NCI-H1436 (cell line): ENCODE measurements around the gene NSG1.

ENCODE experiments used
- DNase-seq: peaks from one replicate; lab custom pipeline; 2025; lab: John Stamatoyannopoulos, UW

Gene NSG1

DNA sequence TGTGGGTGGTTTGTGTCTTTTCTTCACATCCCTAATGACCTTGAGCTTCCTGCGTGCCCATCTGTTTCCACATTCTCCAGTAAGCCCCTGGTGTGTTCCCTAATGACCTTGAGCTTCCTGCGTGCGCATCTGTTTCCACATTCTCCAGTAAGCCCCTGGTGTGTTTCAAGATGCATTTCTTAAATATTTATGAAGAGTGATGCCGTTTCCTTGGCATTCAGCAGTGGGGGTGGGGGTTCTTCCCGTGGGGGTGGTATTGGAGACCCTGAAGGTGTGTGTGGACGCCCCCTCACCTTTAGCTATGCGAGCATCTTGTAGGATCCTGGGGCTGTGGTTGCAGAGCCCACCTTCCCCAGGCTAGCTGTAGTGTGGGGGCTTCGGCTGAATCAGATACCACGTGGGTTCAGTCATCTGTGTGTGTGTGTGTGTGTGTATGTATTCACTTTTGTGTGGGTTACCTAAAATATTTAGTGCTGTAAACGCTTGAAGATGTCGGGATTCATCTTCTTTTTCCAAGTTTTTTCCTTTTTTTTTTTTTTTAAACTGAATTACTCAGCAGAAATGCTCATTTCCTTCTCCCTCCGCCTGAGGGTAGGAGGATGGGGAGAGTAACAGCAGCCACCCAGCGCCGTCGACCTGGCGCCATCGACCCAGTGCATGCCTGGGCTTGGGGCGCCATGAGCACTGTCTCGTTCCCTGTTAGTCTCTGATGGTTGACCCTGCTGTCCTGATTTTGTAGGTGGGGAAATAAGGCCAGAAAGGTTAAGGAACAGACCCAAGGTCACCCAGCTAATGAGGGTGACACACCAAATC is 9.9 kb downstream of the NSG1 start:
- DNase-seq, result no peak

DNA sequence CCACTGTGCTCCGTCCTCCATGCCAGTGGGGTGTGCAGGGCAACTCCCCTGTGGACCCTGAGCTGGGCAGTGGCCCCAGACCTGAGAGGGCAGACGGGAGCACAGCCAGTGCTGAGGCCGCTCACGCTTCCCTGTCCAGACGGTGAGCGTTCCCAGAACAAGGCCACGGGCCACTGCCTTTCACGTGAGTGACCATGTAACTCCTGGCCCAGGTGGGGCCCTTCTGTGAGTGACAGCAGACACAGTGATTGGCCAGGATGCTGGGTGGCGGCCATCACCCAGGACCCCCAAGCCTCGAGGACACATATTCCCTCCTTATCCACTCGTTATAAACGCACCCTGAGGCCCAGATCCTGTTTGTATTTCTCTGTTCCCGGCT is 10.5 kb downstream of the NSG1 start:
- no peak for DNase-seq

DNA sequence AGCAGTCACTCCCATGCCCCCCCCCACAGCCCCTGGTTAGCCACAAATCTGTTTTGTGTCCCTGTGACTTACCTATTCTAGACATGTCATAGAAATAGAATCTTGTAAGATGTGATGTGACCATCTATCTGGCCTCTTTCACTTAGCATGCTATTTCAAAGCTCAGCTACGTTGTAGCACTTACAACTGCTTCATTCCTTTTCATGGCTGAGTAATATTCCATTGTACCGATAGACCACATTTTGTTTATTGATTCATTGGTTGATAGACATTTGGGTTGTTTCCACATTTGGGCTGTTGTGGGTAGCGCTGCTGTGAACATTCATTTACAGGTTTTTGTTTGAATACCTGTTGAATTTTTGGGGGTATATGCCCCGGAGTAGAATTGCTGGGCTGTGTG is 11.5 kb downstream of the NSG1 start:
- no peak for DNase-seq

DNA sequence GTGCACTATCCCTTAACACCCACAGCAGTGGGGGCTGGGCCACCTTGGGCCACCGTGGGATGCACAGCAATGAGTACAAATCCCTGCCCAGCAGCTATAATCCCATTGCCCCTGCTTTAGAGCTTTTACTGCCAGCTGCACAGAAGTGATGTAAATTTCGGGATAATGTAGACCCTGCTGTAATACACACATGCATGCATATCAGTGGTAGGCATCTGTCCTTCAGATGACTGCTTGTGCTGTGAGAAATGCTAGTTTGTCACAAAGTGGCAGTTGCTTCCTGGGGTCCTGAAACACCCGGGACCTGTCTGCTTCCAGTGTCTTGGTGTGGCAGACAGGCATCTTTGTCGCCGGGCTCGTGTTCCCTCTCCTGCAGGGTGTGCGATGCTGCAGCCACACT is 14.1 kb downstream of the NSG1 start:
- no peak for DNase-seq

DNA sequence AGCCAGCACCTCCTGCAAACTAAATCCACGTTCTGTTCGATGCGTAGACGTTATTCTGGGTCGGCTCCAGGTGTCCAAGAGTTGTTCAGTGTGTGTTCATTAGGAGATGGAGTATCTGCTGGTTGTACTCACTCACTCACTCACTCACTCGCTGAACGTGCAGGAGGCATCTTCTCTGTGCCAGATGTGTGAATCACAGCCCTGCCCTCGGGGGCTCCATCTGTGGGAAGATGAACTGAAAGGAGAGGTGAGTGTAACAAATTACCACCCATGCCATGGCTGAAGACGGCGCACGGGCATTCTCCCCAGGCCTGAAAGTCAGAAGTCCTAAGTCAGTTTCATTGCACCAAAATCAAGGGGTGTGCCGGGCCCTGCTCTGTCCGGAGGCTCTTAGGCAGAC is 16.1 kb downstream of the NSG1 start:
- DNase-seq, result no peak

DNA sequence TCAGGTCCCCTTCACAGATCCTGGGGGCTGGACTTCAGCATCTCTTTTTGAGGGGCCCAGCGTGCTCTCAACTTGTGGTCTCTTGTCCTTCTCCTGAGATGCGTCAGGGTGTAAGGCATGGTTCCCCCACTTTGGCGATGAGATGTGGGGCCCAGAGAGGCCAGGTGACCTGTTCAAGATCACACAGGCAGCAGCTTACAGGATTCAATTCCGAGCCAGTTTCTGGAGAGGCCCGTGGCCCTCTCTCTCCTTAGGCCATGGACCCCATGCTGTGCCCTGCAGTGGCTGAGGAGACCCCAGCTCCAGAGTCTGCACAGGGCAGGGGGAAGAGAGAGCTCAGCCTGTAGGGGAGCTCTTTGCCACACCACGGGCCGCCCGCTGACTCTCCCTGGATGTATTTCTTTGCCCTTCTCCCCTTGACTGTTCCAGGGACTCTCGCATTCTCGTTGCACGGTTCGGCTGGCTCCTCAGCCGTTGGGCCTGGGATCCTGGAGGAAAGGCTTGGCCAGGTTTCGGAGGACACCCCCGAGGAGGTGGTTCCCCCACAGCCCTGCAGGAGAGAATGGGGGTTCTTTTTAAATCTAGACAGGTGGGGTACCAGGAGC is 18.6 kb downstream of the NSG1 start:
- DNase-seq, result no peak

DNA sequence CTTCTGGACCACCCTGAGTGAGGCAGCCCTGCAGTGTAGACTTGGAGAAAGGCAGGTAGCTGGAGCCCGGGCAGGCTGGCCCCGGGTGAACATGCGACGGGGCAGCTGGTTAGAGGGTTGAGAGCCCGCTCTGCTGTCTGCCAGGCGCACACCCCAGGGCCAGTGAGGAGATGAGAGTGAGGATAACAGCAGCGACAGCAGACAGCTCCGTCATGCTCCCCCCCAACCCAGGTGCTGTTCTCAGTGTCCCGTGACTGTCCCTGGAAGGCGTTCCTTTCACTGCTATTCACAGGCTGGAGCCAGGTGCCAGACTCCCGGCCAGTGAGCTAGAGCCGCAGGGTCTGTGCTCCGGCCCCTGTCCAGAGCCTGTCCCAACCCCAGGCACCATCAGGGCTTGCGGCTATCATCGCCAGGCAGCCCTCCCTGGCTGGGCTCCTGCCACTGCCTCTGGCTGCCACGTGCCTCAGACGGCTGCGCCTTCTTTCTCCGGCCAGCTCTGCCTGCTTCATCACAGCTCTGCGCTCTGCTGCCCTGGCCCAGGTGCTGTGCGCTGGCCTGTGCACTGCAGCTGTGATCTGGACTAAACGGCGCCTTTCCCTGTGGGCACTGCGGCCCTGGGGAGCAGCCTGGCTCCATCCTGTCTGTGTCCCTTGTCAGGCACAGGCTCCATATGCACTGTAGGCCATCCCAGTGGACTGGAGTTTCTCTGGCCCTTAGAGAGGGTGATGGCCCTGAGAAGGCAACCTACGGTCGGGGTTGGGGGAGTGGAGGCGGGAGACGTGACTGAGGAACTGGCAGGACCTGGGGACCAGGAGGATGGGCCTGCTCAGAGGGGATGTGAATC is 19.8 kb downstream of the NSG1 start:
- no peak for DNase-seq

DNA sequence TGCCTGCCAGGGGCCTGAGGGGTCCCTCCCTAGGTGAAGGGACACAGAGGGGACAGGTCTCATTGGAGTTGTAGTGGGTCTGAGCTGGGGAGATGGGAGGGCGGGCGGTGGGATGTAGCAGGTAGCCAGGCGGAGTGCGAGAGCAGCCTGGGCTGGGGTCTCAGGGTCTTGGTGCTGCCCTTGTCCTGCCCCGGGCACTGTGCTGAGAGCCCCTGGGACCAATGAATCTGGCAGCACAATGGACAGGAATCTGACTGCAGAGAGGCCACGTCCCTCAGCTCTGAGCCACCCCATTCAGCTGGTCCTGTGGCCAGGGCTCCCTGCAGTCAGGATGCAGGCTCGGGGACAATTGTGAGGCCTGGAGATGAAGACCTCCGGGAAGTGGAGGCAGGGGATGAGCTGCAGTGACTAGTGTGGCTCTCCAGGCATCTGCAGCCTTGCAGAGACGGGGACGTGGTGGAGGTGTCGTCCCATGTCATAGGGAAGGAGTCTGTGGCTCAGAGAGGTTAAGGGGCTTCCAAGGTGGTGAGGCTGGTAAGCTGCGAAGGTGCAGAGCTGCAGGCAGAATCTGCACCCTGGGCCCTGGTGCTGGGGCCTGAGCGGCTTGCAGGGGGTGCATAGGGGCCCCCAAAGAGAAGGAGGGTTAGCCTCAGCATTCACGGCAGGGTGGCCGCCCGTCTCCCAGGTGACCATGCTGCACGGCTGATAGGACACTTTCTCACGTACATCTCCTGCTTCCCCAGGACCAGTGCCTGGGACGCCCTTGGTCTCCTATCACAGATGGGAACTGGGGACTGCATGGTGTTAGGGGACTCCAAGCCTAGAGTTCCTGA is 20.6 kb downstream of the NSG1 start:
- no peak for DNase-seq

DNA sequence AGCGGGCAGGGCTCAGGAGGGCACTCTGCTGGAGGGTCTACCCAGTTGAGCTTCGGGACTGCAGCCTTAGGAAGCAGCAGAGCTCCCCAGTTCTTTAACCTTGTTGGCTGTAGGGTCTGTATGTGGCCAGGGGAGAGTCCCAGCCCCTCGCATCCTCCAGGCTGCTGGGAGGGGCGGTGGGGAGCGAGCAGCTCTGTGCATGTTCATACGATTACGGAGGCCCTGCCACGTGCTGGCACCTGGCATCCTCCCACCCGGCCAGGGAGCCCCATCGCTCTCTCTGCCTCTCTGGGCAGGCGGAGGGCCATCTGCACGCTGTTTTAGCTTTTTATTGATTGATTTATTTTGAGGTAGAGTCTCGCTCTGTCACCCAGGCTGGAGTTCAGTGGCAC is 21.2 kb downstream of the NSG1 start:
- DNase-seq, result no peak

DNA sequence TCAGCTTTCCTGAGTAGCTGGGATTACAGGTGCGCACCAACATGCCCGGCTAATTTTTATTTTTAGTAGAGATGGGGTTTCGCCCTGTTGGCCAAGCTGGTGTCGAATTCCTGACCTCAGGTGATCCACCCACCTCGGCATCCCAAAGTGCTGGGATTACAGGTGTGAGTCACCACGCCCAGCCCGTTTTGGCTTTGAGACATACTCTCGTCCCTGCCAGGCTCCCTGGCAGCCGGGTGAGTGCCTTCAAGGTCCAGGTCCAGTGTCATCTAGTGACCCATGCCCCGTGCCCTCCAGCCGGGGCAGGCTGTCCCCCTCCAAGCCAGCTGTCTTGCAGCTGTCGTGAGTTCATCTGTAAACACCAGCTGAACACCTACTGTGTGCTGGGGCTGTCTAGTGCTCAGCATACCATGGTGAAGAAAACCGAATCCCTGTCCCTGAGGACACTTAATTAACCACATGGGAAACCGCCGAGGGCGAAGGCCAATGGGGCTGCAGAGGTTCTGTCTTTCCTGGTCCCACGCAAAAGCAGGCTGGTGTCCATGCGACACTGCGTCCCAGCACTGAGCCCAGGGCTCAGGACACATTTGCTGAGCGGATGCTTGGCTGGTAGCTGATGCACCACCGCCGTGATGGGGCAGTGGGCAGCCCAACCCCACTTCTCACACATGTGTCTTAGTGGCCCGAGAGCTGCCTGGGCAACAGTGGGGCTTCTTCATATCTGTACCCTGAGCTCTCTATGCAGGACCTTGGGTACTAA is 21.9 kb downstream of the NSG1 start:
- DNase-seq, result no peak

DNA sequence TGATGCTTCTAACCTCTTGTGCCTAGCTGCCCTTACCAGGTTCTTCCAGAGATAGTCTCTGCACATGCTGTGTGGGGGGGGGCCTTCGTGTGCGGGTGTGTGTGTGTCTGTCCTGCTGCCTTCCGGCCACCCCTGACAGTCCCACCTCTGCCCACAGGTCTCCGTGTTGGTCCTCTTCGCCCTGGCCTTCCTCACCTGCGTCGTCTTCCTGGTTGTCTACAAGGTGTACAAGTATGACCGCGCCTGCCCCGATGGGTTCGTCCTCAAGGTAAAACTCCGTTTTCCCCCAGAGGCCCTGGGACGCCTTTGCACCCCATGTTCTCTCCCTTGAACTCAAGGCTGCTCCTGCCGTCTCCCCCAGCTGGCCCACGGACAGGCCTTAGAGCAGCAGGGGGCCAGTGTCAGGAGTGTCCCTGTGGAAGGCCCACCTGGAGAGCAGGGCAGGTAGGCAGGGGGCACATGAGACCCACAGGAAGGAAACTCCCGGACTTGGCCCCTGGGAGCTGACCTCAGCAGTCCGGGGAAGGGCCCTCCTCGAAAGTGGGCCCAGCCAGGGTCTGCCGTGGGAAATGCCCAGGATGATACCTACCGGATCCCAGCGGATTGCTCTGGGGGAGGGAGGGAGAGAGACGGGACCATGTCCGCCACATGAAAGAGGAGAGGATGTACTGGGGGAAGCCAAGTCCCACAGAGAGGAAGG is 22.7 kb downstream of the NSG1 start:
- no peak for DNase-seq

DNA sequence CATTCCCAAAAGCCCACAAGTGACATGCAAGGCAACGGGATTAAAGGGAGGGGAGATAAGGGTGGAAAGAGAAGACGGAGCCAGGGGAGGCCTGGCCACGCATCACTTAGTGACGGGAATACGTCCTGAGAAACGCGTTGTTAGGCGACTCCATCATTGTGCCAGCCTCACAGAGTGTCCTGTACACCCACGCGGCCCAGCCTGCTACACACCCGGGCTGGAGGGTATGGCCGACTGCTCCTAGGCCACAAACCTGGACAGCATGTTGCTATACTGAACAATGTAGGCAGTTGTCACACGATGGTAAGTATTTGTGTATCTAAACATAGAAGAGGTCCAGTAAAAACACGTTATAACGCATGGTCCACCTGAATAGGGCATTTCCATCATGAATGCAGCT is 23.4 kb downstream of the NSG1 start:
- no peak for DNase-seq

DNA sequence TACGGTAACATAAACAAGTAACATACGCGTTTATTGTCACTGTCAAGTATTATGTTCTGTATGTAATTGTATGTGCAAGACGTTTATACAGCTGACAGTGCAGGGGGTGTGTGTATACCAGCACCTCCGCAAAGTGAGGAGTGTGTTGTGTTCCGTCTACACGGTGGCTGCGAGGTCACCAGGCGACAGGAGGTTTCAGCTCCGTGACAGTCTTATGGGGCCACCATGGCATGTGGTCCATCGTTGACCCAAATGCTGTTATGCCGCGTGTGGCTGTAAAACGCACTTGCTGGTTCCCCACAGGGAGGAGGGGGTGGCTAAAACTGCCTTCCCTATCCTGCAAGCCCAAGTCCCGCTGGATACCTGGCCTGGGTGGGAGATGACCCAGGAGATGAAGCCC is 25.0 kb downstream of the NSG1 start:
- no peak for DNase-seq

DNA sequence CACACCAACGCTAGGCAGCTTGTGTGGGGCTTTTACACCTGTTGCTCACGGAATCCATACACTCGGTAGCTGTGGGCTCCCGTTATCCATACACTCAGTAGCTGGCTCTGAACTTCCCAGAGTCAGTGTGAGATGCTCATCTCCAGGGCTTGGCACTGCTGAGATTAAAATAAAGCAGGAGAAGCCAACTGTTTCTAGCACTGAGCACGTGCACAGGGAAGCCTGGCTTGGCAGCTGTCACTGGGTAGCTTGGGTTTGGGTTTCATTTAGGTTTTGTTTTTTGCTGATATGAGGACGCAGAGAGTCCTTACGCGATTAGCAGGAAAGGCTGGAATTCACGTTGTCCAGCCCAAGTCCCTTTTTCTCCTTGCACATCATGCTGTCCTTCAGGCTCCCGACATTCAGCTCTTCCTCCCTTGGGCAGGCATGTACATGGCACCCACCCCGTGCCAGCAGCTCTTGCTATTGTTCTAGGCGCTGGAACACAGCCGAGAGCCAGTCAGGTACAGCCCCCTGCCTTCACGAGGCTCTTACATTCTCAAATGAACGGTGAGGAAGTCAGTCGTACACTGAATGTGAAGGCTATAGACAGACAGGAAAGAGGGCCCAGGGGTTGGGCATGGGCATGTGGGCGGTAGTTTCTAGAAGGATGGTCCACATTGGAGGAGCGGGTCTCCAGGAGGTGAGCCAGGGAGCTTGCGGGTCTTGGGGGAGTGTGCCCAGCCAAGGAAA is 25.9 kb downstream of the NSG1 start:
- no peak for DNase-seq

DNA sequence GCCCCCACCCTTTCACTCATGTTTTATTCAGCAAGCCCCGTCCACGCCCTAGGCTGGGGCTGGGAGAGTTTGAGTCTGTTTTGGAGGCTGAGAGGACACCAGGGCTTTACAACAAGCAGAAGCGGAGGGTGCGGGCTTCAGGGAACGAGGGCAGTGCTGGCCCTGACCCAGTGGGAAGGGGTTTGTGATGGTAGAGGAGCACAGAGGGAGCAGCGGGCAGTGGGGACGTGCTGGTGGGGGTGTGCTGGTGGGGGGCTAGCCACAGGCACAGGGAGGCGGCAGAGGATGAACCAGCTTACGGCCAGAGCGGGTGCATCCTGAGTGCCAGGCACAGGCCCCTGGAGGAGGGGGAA is 26.4 kb downstream of the NSG1 start:
- no peak for DNase-seq

DNA sequence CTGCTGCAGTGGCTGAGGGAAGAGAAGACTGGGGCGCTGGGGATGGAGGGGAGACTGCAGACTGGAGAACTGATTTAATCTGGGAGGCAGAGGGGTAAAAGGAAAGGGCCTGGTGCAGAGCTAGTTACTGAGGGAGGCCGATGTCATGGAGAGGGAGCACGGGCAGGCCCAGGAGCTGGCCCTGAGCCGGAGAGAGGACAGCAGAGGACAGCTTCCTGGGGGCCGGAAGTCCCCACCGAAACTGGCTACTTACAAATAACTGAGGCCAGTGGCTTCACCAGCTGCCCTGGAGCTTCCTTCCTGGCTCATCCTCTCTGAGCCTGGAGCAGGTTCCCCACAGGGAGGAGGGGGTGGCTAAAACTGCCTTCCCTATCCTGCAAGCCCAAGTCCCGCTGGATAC is 26.9 kb downstream of the NSG1 start:
- no peak for DNase-seq

DNA sequence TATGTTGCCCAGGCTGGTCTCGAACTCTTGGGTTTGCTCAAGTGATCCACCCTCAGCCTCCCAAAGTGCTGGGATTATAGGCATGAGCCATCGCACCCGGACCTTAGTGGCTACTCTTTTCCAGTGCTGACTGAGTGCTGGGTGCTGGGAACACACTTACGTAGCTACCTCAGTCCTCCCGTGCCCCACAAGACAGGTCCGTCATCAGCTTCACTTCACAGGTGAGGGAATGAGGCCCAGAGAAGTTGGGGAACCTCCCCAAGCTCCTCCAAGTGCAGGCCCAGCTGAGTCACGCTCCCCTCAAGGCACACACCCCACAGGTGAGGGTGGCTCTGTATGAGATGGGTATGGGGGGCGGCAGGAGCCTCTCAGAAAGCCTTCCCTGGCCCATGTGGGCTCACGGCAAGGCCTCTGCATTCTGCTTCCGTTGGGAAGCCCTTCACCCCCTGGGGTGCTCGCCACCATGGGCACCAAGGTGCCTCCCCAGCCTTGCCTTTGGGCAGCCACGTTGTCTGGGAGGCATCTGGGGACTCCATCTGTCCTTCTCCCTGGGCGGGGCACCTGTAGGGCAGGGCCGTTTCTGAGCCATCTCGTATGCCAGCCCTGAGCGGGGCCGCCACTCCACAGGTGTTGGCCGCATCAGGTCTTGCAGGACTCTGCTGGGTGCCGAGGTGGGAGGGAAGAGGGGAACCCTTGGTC is 28.4 kb downstream of the NSG1 start:
- no peak for DNase-seq

DNA sequence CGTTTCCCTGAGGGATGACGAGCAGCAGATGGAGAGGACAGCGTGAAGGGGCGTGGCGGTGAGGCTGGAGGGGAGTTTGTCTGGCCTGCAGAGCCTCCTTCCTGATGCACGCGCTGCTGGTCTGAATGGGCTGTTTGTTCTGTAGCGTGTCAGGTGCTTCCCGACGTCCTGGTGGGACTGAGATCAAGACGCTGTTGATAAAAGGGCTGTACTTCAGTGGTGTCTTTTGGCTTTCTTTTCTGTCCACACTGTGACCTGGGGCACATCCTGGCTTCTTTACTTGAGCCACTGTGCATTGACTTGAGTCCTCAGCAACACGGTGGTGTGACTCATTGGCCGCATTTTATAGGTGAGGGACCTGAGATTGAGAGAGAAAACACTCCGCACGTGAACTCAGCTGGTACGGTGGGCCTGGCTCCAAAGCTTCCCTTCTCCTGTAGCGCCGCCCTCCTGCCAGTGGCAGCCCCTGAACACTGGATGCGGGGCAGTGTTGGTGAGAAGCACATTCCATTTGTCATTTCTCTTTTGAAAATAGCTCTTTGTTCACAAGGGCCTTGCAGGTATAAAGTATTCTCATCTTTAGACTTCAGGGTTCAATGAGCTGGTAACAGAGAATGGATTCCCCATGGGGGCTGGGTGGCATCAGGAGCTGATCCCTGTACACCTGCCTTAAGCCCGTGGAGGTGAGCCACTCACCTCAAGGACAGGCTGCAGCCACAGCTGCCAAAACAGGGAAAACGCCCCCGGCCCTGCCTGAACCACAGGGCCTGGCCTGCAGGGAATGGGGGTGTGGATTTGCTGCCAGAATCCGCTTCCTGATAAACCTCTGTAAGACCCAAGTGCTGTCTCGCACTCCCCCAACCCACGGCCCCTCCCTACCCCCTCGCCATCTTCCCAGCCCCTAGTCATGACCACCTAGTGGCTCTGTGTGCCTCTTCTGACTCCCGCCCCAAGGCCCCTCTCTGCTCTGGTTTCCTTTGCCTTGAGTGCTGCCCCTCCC is 29.2 kb downstream of the NSG1 start:
- DNase-seq, result no peak
